ENCODE measurements around the gene KIN.

- TF ChIP-seq CTCF (IDR thresholded peaks at IDR 0.05) (no peak), POLR2A (IDR thresholded peaks at IDR 0.05) (no peak)
Measured at GRCh38 chr10:7767209-7767608, 20.6 kb downstream of the KIN start.

Data from testis (tissue), 2 donors.